Endothelial cell (in vitro differentiated cells): Measurements from ENCODE around the gene DNMT3L. TPM values are rescaled to one million over a fixed set of nuclear protein-coding genes. Genes with fewer than 3 reads are reported as not detected.
"Not testable (repeated sequence)": the region's sequence is repeated elsewhere in the genome, so short reads cannot be mapped to it uniquely, and the experiment has no call there.

Experiments
- DNase-seq: peaks from one replicate; pipeline ENCODE4 v3.0.0; 2021; ENCODE audit warnings: low spot score
- H3K27ac Mint-ChIP-seq: one replicate; pipeline ENCODE4 v1.8.0; 2021; ENCODE audit warnings: mixed read lengths, inconsistent platforms; ENCODE audit not compliant: unreplicated experiment
- H3K27me3 Mint-ChIP-seq: one replicate; pipeline ENCODE4 v1.8.0; 2021; ENCODE audit warnings: mild to moderate bottlenecking, moderate library complexity, mixed read lengths, inconsistent platforms; ENCODE audit not compliant: unreplicated experiment
- H3K36me3 Mint-ChIP-seq: one replicate; pipeline ENCODE4 v1.8.0; 2021; ENCODE audit warnings: mild to moderate bottlenecking, low read depth, mixed read lengths, inconsistent platforms; ENCODE audit not compliant: unreplicated experiment
- H3K4me1 Mint-ChIP-seq: one replicate; pipeline ENCODE4 v1.8.0; 2021; ENCODE audit warnings: mild to moderate bottlenecking, mixed read lengths, inconsistent platforms; ENCODE audit not compliant: unreplicated experiment
- H3K4me3 Mint-ChIP-seq: one replicate; pipeline ENCODE4 v1.8.0; 2021; ENCODE audit warnings: mild to moderate bottlenecking, mixed read lengths, inconsistent platforms; ENCODE audit not compliant: unreplicated experiment
- H3K9me3 Mint-ChIP-seq: one replicate; pipeline ENCODE4 v1.8.0; 2021; ENCODE audit warnings: mixed read lengths, inconsistent platforms; ENCODE audit not compliant: unreplicated experiment
- total RNA-seq: library from RNA; stranded (reverse); fragmentation: NEBNext Ultra II Directional; extraction: Animal tissue kit (Norgen Biotek cat#: 25700); gene quantifications from one replicate; pipeline ENCODE4 v1.2.1, GENCODE V29; 2021; ENCODE audit not compliant: unreplicated experiment

DNMT3L gene
- total RNA-seq, 1 donor from 2014 or later: not detected

GRCh38 chr21:44241281-44241680 lies 20.4 kb downstream of the DNMT3L start:
- not testable (repeated sequence) for H3K4me1 Mint-ChIP-seq, H3K9me3 Mint-ChIP-seq, H3K4me3 Mint-ChIP-seq, DNase-seq, H3K36me3 Mint-ChIP-seq, H3K27me3 Mint-ChIP-seq, H3K27ac Mint-ChIP-seq

- H3K36me3 Mint-ChIP-seq: not testable (repeated sequence)
These were observed 20.9 kb downstream of the DNMT3L start, which contains the start of gene ICOSLG for GRCh38 chr21:44240842-44241241. Gene ICOSLG (minus strand): TSS chr21:44240943. CDS start chr21:44240817, 126 bp downstream.

GRCh38 chr21:44240353-44240752 lies 21.3 kb downstream of the DNMT3L start:
- not testable (repeated sequence) for H3K4me3 Mint-ChIP-seq, H3K36me3 Mint-ChIP-seq, H3K27me3 Mint-ChIP-seq, H3K4me1 Mint-ChIP-seq, H3K9me3 Mint-ChIP-seq, H3K27ac Mint-ChIP-seq, DNase-seq

More at GRCh38 chr21:44240842-44241241, 20.9 kb downstream of the DNMT3L start, which contains the start of gene ICOSLG:
- DNase-seq, H3K27me3 Mint-ChIP-seq, H3K9me3 Mint-ChIP-seq, H3K4me1 Mint-ChIP-seq, H3K27ac Mint-ChIP-seq, H3K4me3 Mint-ChIP-seq: not testable (repeated sequence)

GRCh38 chr21:44229561-44229960 lies 32.1 kb downstream of the DNMT3L start:
- H3K9me3 Mint-ChIP-seq, H3K4me3 Mint-ChIP-seq, H3K27ac Mint-ChIP-seq, H3K4me1 Mint-ChIP-seq, DNase-seq, H3K27me3 Mint-ChIP-seq, H3K36me3 Mint-ChIP-seq: not testable (repeated sequence)

- not testable (repeated sequence) for H3K9me3 Mint-ChIP-seq, H3K4me3 Mint-ChIP-seq, DNase-seq, H3K4me1 Mint-ChIP-seq, H3K36me3 Mint-ChIP-seq, H3K27ac Mint-ChIP-seq, H3K27me3 Mint-ChIP-seq
These were observed 33.6 kb downstream of the DNMT3L start for GRCh38 chr21:44228109-44228508.

- H3K9me3 Mint-ChIP-seq, H3K36me3 Mint-ChIP-seq, H3K27me3 Mint-ChIP-seq, H3K4me3 Mint-ChIP-seq, H3K27ac Mint-ChIP-seq, DNase-seq, H3K4me1 Mint-ChIP-seq: not testable (repeated sequence)
These were observed 34.1 kb downstream of the DNMT3L start for GRCh38 chr21:44227614-44228013.

- not testable (repeated sequence) for H3K36me3 Mint-ChIP-seq, H3K27ac Mint-ChIP-seq, H3K4me3 Mint-ChIP-seq, H3K9me3 Mint-ChIP-seq, H3K27me3 Mint-ChIP-seq, DNase-seq, H3K4me1 Mint-ChIP-seq
These were observed 36.1 kb downstream of the DNMT3L start for GRCh38 chr21:44225605-44226004.

GRCh38 chr21:44223334-44223733 lies 38.4 kb downstream of the DNMT3L start:
- H3K27ac Mint-ChIP-seq, H3K9me3 Mint-ChIP-seq, H3K27me3 Mint-ChIP-seq: not testable (repeated sequence)

GRCh38 chr21:44220674-44221073 lies 41.0 kb downstream of the DNMT3L start:
- not testable (repeated sequence) for H3K27ac Mint-ChIP-seq, H3K36me3 Mint-ChIP-seq, H3K27me3 Mint-ChIP-seq, H3K9me3 Mint-ChIP-seq, DNase-seq, H3K4me1 Mint-ChIP-seq, H3K4me3 Mint-ChIP-seq

More at GRCh38 chr21:44223334-44223733, 38.4 kb downstream of the DNMT3L start:
- H3K36me3 Mint-ChIP-seq, H3K4me3 Mint-ChIP-seq, H3K4me1 Mint-ChIP-seq, DNase-seq: not testable (repeated sequence)

GRCh38 chr21:44218461-44218860 lies 43.2 kb downstream of the DNMT3L start:
- H3K27ac Mint-ChIP-seq, H3K4me1 Mint-ChIP-seq, H3K4me3 Mint-ChIP-seq, H3K36me3 Mint-ChIP-seq, DNase-seq, H3K27me3 Mint-ChIP-seq, H3K9me3 Mint-ChIP-seq: not testable (repeated sequence)

- H3K4me3 Mint-ChIP-seq, H3K36me3 Mint-ChIP-seq, H3K9me3 Mint-ChIP-seq, H3K27me3 Mint-ChIP-seq, H3K27ac Mint-ChIP-seq, DNase-seq, H3K4me1 Mint-ChIP-seq: not testable (repeated sequence)
These were observed 49.7 kb downstream of the DNMT3L start for GRCh38 chr21:44211978-44212377.

GRCh38 chr21:44211574-44211973 lies 50.1 kb downstream of the DNMT3L start:
- H3K9me3 Mint-ChIP-seq, H3K36me3 Mint-ChIP-seq, H3K27ac Mint-ChIP-seq, H3K27me3 Mint-ChIP-seq, H3K4me1 Mint-ChIP-seq, DNase-seq, H3K4me3 Mint-ChIP-seq: not testable (repeated sequence)
